DMS53 (cell line): ENCODE data around the gene SKOR2.
"Not testable (repeated sequence)": the region's sequence is repeated elsewhere in the genome, so short reads cannot be mapped to it uniquely, and the experiment has no call there.

Source experiments
- DNase-seq: peaks from one replicate; lab custom pipeline; 2025; lab: John Stamatoyannopoulos, UW

SKOR2 gene

DNA sequence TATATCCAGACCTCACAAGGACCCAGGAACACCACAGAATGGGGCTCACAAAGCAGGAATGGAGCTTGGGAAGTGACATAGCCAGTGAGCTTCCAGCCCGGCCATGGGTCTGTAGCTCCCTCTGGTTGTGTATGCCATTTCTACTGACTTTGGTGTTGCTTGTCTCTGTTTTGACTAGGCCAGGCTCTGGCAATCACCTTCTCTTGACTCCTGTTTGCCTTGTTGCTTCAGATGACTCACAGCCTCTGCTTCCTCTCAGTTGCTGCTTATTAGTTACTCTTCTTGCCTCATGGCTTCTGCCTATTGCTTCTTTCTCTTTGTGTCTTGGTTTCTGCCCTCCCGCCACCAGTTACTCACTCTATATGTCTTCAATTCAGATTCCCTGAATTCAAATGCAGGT lies 59.5 kb downstream of the SKOR2 start:
- peak; percentile 65 for DNase-seq

DNA sequence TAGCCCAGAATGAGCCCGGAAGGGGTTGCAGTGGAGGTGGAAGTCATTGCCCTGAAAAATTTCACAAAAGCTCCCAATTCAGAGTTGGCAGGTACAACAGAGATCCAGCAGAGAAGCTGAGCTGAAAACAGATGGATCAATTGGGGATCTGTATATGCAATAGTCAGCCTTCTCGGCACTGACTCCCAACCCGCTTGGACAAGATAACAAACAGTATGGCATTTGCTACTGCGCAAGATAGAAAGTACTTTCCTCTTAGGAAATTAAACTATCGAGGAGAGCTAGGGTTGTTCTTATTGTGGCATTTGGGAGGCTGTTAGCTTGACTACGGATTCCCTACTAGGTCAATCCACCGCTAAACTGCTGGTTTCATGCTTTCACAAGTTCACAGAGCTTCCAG lies 63.7 kb downstream of the SKOR2 start:
- DNase-seq, result no peak

DNA sequence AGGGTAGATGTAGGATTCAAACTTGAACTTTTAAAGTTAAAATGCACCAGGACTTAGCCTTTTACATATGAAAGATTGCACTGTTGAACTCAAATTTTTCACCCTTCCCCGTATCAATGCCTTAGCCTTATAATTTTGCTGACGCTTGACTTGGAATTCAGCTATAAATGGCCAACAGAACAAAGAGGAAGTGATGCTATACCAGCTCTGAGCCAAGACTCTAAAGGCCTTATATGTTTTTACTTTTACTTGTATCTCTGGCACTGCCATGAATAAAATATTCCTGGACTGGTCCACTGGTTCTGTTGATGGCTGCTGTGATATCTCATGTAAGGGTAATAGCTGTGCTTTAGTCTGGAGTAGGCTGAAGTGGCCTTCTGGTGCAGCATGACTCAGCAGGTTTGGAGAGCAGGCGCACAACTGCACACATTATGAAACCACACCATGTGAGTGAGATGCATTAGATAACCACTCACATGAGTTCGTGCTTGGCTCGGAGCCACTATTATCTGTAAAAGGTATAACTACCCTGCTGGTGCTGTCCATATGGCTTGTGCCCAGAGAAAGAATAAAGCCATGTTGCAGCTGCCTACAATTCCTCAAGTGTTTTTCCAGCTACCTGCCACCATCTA lies 66.9 kb downstream of the SKOR2 start:
- DNase-seq, result peak; percentile 88

DNA sequence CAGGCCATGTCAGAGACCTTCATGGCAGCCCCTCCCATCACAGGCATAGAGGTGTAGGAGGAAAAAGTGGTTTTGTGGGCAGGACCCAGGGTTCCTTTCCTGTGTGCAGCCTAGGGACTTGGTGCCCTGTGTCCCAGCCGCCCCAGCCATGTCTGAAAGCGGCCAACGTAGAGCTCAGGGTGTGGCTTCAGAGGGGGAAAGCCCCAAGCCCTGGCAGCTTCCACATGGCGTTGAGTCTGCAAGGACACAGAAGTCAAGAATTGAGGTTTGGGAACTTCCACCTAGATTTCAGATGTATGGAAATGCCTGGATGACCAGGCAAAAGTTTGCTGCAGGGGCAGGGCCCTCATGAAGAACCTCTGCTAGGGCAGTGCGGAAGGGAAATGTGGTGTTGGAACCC lies 69.3 kb downstream of the SKOR2 start:
- DNase-seq, result not testable (repeated sequence)

DNA sequence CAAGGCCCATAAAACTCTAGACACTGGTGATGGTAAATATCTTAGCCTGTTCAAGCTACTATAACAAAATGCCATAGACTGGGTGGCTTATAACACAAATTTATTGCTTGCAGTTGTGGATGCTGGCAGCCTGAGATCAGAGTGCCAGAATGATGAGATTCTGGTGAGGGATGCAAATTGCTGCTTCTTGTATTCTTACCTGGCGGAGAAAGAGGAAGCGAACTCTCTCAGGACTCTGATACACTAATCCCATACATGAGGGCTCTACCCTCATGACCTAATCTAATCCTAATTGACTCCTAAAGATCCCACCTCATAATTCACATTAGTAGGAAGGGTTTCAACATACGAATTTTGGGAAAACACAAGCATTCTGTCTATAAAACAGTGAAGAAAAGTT lies 70.7 kb downstream of the SKOR2 start:
- DNase-seq, result no peak

DNA sequence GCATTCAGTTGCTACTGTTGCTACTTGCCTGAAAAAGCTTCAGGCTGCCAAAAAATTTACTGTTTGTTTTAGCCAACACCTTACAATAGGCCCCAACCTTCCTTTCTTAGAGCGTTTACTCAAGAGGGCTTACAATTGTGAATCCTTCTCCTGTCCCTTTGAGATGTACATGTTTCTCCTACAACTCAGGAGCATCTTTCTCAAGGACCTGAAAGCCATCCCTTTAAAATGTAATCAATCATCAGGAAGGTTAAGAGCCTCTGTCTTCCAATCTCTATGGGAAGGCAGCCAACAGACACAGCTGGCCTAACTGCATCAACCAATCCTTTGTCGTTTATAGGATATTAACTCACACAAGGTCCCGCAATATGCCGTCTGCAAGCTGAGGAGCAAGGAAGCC lies 71.9 kb downstream of the SKOR2 start:
- no peak for DNase-seq

DNA sequence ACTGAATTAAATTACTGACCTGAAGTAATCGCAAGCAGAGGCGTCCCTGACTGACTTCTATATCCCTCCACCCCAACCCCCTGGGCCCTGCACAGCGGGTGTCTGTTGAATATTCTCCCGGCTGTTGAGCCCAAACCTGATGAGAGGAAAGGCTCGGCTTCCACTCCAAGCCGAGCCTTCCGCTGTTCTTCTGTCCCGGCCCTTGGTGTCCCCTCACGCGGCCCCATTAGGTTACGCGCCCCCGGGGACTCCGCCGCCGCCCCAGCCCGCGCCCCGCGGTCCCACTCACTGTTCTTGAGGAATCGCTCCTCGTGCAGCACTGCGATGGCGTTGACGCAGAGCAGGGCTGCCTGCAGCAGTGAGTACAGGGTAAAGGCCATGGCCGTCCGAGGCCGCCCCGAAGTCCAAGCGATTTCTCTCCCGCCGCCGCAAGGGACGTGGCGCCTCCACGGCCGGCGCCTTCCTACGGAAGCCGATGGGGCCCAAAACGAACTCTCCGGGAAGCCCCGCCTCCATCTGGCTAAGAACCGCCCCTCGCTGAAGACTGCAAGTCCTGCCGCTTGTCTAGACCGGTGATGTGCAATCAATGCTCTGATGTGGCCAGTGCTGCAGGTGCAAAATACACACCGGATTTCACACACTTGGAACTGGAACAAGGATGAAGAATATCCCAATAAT lies 75.4 kb downstream of the SKOR2 start, which contains the start of gene IER3IP1:
Gene IER3IP1 (minus strand): TSS at position 467 of the 678 bp plus-strand sequence. CDS start 87 bp downstream, at position 380.
- DNase-seq, result peak; percentile 99

DNA sequence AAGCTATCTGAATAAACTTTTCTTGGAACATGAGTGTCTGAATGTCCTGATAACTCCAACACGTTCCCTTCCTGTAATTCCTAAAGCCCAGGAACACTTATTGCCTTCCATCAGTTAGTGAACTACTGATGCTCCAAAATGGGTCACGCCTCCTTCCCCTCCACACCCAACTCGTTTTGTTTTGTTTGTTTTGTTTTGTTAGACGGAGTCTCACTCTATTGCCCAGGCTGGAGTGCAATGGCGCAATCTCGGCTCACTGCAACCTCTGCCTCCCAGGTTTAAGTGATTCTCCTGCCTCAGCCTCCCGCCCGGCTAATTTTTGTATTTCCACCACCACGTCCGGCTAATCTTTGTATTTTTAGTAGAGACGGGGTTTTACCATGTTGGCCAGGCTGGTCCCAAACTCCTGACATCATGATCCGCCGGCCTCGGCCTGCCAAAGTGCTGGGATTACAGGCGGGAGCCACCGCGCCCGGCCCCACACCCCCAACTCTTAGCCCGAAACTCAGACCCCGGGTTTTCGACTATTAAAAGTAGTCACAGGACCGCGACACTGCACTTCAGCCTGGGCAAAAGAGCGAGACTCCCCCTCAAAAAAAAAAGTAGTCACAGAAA lies 76.1 kb downstream of the SKOR2 start:
- peak; percentile 66 for DNase-seq

DNA sequence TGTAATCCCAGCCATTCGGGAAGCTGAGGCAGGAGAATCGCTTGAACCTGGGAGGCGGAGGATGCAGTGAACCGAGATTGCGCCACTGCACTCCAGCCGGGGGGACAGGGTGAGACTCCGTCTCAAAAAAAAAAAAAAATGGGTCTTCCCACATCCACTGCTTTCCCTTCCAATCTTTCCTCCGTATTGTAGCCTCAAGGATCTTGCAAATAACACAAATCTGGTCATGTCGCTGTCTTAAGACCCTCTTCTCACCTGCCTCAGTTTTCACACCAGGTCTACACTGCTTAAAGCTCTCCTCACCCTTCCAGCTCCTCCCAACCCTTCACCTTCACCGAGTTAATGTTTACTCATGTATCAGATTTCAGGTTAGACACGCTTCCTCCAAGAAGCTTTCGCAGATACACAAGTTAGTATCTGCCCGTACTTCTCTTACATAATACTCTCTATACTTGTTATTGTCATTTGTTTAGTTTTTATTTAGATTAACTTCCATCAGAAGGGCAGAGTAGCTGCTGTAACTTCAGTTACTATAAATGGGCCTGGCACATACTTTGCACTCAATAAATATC lies 76.8 kb downstream of the SKOR2 start:
- DNase-seq, result peak; percentile 84

DNA sequence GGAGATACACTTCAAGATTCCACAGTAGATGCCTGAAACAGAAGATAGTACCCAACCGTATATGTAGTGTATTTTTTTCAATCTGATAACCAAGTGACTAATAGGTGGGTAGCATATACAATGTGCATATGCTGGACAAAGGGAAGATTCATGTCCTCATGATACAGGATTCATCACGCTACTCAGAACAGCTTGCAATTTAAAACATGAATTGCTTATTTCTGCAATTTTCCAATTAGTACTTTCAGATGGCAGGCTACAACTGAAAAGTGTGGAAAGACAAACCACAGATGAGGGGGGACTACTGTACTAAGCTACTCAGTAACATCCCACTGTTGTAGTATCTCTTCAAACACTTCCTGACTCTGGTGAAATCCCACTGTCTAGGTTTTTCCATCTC lies 79.0 kb downstream of the SKOR2 start:
- DNase-seq, result no peak

DNA sequence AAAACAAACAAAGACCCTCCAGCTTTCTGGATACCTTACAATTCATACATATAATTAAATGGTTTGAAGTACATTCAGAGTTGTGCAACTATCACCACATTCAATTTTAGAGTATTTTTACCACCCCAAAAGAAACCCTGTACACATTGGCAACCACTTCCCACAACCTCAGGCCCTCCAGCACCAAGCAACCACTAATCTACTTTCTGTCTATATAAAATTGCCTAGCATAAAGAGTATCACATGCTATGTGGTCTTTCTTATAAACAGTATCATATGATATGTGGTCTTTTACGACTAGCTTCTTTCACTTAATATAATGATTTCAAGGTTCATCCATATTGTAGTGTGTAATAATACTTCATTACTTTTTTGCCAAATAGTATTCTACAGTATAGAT lies 82.5 kb downstream of the SKOR2 start:
- DNase-seq, result no peak

DNA sequence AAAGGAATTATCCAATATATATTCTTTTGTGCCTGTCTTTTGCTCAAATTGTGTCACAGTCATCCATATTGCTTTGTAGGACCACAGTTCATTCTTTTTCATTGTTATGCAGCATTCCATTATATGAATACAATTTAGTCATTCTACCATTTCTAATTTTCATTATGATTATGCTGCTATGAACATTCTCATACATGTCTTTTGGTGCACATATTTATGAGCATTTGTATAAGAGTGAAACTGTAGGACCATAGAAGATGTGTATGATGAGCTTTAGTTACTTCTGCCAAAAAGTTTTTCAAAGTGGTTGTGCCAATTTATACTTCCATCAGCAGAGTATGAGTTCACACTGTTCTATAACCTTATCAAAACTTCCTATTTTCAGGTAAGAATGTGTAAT lies 83.0 kb downstream of the SKOR2 start:
- no peak for DNase-seq

DNA sequence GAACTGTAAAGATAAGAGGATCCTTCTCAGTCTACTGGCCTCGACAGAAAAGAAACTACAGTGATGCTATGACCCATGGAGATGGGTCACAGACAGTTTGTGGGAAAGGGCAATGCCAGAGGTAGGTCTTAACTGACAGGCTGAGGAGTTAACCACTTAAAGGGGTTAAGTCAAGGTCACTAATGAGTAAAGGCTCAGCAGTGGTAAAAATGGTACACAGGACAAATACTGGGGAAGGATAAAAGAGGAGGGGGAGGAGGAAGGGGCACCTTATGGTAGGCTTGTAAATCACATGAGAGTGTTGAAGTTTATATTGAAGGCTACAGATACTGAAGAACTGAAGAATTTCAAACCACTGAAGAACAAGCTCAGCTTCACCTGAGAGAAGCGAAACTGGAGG lies 85.2 kb downstream of the SKOR2 start:
- no peak for DNase-seq

DNA sequence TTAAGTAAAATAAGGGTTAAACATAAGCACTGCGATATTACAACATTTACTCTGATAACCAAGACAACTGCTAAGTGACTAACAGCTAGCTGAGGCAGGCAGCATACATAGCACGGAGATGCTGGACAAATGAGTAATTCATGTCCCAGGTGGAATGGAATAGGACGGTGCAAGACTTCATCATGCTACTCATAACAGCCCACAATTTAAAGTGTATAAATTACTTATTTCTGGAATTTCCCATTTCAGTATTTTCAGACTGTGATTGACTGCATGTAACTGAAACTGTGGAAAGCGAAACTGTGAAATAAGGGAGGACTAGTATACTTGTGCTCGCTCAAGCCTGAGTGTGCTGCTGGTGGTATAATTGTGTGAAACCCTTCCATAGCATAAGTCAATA lies 88.2 kb downstream of the SKOR2 start:
- no peak for DNase-seq

DNA sequence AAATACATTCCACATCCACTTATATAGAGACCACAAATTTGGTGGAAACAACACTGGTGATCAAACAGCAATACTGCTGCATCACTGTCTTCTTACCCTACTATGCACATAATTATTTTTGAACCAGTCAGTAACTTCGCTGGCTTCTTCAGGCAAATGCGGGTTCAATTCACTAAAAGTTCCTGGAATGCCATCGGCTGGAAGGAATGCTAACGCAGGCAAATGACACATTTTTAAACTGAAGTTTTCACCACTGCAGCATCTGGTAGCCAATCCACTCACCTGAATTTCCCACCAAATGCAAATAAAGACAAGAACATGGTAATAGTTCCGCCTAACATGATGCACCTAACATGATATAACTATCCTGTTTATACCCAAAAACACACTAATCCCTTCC lies 91.2 kb downstream of the SKOR2 start:
- no peak for DNase-seq

DNA sequence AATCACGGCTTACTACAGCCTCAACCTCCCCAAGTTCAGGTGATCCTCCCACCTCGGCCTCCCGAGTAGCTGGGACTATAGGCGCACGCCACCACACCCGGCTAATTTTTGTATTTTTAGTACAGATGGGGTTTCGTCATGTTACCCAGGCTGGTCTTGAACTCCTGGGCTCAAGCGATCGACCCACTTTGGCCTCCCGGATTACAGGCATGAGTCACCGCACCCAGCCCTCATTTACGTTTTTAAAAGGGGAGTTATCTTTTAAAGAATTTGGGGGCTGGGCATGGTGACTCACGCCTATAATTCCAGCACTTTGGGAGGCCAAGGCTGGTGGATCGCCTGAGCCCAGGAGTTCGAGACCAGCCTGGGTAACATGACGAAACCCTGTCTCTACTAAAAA lies 93.1 kb downstream of the SKOR2 start:
- DNase-seq, result not testable (repeated sequence)
